ENCODE measurements around the gene ELP5. TPM values are rescaled to one million over a fixed set of nuclear protein-coding genes. Genes with fewer than 3 reads are reported as not detected.

Gene ELP5
- total RNA-seq, 1 donor from 2014 or later: 24.9 TPM

DNA sequence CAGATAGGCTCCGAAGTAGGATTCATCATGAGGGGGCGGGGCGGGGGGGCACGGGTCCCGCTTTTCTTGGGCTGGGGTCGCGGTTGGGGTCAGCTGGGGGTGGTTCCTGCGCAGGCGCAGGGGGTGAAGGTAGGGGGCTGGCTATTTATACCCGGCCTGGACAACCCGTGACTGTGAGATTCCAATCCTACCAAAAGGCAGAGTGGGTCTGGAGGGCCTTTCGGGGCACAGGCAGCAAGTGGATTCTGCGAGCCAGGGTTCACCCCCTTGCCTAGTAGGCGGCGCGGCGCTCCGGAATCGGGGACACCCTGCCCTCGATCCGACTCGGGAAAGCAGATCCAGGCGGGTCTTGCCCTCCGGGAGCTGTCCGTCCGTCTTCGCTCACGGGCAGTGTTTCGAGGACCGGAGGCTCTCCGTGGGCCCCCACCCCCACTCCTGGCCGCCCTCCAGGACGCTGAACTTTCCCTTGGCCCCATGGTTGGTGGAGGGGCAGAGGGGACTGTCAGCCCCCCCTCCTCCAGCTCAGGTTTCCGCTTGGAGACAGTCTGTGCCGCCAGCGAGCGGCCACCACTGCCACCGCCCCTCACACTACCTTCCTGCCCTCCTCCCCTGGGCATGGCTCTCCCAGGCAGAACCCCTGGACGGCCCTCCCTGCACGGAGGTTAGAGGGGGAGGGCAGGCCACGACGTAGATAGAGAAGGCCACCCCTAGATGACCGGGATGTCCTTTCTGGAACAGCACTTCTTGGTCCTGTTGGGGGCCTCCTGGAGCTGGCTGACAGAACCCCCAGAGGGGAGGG is 30.1 kb downstream of the ELP5 start:
- H4K20me1 ChIP-seq (ENCODE audit: insufficient read depth, low read length): no peaks in the 10 kb centered on the region
- no peak overlapping the region for H3K9ac ChIP-seq (ENCODE audit: low read length)
- peak overlapping the region; percentile 33 for H3K4me3 ChIP-seq (ENCODE audit: insufficient read depth, low read depth, low read length)
- peaks cover 25% of the 10 kb centered on the region for H3K27me3 ChIP-seq (ENCODE audit: insufficient read depth, low read length)
- H3K79me2 ChIP-seq (ENCODE audit: insufficient read depth, low read length): no peaks in the 10 kb centered on the region
- Mint-ChIP-seq H3K36me3 (ENCODE audit: low read depth, unreplicated experiment) (no peaks in the 10 kb centered on the region), H3K27ac (ENCODE audit: unreplicated experiment) (no peak overlapping the region), H3K4me1 (ENCODE audit: low read depth, unreplicated experiment) (no peaks in the 10 kb centered on the region), H3K9me3 (ENCODE audit: unreplicated experiment) (no peaks in the 10 kb centered on the region), H3K27me3 (ENCODE audit: low read depth, unreplicated experiment) (peaks cover 48% of the 10 kb centered on the region), H3K4me3 (ENCODE audit: unreplicated experiment) (peak overlapping the region; percentile 76)
- peak overlapping the region; percentile 97 for H3K4me2 ChIP-seq (ENCODE audit: low read length)
- no peak overlapping the region for H2AFZ ChIP-seq (ENCODE audit: low read depth, low read length)
- DNase-seq (ENCODE audit: low read depth) (no peak), FAIRE-seq (no peak)
- H3K9me3 ChIP-seq (ENCODE audit: insufficient read depth, low read depth, low read length): no peaks in the 10 kb centered on the region
- no peak overlapping the region for H3K27ac ChIP-seq (ENCODE audit: low read depth, low read length)
- peak; percentile 88 for TF ChIP-seq EZH2 (IDR thresholded peaks at IDR 0.05; ENCODE audit: insufficient read depth, low read length)
- TF ChIP-seq, protein P1, sequence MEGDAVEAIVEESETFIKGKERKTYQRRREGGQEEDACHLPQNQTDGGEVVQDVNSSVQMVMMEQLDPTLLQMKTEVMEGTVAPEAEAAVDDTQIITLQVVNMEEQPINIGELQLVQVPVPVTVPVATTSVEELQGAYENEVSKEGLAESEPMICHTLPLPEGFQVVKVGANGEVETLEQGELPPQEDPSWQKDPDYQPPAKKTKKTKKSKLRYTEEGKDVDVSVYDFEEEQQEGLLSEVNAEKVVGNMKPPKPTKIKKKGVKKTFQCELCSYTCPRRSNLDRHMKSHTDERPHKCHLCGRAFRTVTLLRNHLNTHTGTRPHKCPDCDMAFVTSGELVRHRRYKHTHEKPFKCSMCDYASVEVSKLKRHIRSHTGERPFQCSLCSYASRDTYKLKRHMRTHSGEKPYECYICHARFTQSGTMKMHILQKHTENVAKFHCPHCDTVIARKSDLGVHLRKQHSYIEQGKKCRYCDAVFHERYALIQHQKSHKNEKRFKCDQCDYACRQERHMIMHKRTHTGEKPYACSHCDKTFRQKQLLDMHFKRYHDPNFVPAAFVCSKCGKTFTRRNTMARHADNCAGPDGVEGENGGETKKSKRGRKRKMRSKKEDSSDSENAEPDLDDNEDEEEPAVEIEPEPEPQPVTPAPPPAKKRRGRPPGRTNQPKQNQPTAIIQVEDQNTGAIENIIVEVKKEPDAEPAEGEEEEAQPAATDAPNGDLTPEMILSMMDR (IDR thresholded peaks at IDR 0.05; ENCODE audit: insufficient read depth, low read depth, low read length): no peak
- peaks cover 14% of the 10 kb centered on the region for H3K4me1 ChIP-seq (ENCODE audit: insufficient read depth, low read length)
- H3K36me3 ChIP-seq (ENCODE audit: insufficient read depth, low read length): no peaks in the 10 kb centered on the region

DNA sequence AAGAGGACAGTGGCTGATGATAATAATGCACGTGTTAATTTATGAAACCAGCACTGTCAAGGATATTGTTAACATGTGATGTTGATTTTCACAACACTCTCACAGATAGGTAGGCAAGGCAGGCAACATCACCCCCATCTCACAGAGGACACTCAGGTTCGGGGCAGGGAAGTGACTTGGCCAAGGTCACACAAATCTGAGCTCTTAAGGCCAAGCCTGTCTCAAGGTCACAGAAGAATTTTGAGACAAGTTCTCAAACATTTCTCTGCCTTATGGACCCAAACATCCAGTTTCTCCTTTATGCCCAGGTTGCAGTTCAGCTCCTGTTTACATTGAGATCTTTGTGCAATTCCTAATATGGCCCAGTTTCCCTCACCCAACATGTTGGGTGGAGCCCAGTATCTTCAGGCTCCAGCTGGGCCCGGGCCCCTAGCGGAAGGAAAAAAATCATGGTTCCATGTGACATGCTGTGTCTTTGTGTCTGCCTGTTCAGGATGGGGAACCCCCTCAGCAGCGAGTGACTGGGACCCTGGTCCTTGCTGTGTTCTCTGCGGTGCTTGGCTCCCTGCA is 30.8 kb downstream of the ELP5 start:
- Mint-ChIP-seq H3K4me1 (ENCODE audit: low read depth, unreplicated experiment) (no peaks in the 10 kb centered on the region), H3K9me3 (ENCODE audit: unreplicated experiment) (no peaks in the 10 kb centered on the region), H3K4me3 (ENCODE audit: unreplicated experiment) (no peak overlapping the region), H3K36me3 (ENCODE audit: low read depth, unreplicated experiment) (no peaks in the 10 kb centered on the region), H3K27ac (ENCODE audit: unreplicated experiment) (no peak overlapping the region), H3K27me3 (ENCODE audit: low read depth, unreplicated experiment) (peaks cover 54% of the 10 kb centered on the region)
- TF ChIP-seq EZH2 (IDR thresholded peaks at IDR 0.05; ENCODE audit: insufficient read depth, low read length): no peak
- TF ChIP-seq, protein P1 (IDR thresholded peaks at IDR 0.05; ENCODE audit: insufficient read depth, low read depth, low read length): no peak
- no peak overlapping the region for H3K4me2 ChIP-seq (ENCODE audit: low read length)
- H3K27ac ChIP-seq (ENCODE audit: low read depth, low read length): no peak overlapping the region
- no peaks in the 10 kb centered on the region for H4K20me1 ChIP-seq (ENCODE audit: insufficient read depth, low read length)
- H2AFZ ChIP-seq (ENCODE audit: low read depth, low read length): no peak overlapping the region
- H3K79me2 ChIP-seq (ENCODE audit: insufficient read depth, low read length): no peaks in the 10 kb centered on the region
- peaks cover 14% of the 10 kb centered on the region for H3K4me1 ChIP-seq (ENCODE audit: insufficient read depth, low read length)
- FAIRE-seq: no peak
- no peak overlapping the region for H3K9ac ChIP-seq (ENCODE audit: low read length)
- no peak overlapping the region for H3K4me3 ChIP-seq (ENCODE audit: insufficient read depth, low read depth, low read length)
- no peak for DNase-seq (ENCODE audit: low read depth)
- H3K27me3 ChIP-seq (ENCODE audit: insufficient read depth, low read length): peaks cover 28% of the 10 kb centered on the region
- no peaks in the 10 kb centered on the region for H3K9me3 ChIP-seq (ENCODE audit: insufficient read depth, low read depth, low read length)
- no peaks in the 10 kb centered on the region for H3K36me3 ChIP-seq (ENCODE audit: insufficient read depth, low read length)
